ENCODE measurements around the gene DOCK2.
"Not testable (repeated sequence)": the region's sequence is repeated elsewhere in the genome, so short reads cannot be mapped to it uniquely, and the experiment has no call there.

DOCK2 gene

GRCh38 chr5:169637085-169637548 lies at the start of gene DOCK2:
TSS of gene DOCK2 (plus strand) at chr5:169637275. CDS start at chr5:169637327, 52 bp downstream.
- no peak for DNase-seq

GRCh38 chr5:169590602-169591001 lies 46.5 kb upstream of the DOCK2 start:
- no peak for DNase-seq

GRCh38 chr5:169591636-169592035 lies 45.4 kb upstream of the DOCK2 start:
- DNase-seq, result no peak

- DNase-seq, result no peak
These were observed 44.0 kb upstream of the DOCK2 start for GRCh38 chr5:169592937-169593650.

GRCh38 chr5:169595172-169595820 lies 41.8 kb upstream of the DOCK2 start:
- no peak for DNase-seq

- DNase-seq, result no peak
These were observed 37.6 kb upstream of the DOCK2 start for GRCh38 chr5:169599451-169599850.

GRCh38 chr5:169602535-169602934 lies 34.5 kb upstream of the DOCK2 start:
- no peak for DNase-seq

GRCh38 chr5:169606279-169606678 lies 30.8 kb upstream of the DOCK2 start:
- DNase-seq, result no peak

- no peak for DNase-seq
These were observed 29.2 kb upstream of the DOCK2 start for GRCh38 chr5:169607882-169608281.

- no peak for DNase-seq
These were observed 27.4 kb upstream of the DOCK2 start for GRCh38 chr5:169609716-169610115.

- DNase-seq, result no peak
These were observed 26.5 kb upstream of the DOCK2 start for GRCh38 chr5:169610606-169611005.

- no peak for DNase-seq
These were observed 21.5 kb upstream of the DOCK2 start for GRCh38 chr5:169615561-169615960.

- not testable (repeated sequence) for DNase-seq
These were observed 12.8 kb upstream of the DOCK2 start for GRCh38 chr5:169624307-169624706.

- DNase-seq, result no peak
These were observed 10.3 kb upstream of the DOCK2 start for GRCh38 chr5:169626779-169627178.

- DNase-seq, result no peak
These were observed 9.5 kb upstream of the DOCK2 start for GRCh38 chr5:169627551-169627950.

- no peak for DNase-seq
These were observed 8.2 kb upstream of the DOCK2 start for GRCh38 chr5:169628892-169629291.

GRCh38 chr5:169629847-169630548 lies 7.1 kb upstream of the DOCK2 start:
- no peak for DNase-seq

- no peak for DNase-seq
These were observed 5.7 kb upstream of the DOCK2 start for GRCh38 chr5:169631360-169631759.

- DNase-seq, result no peak
These were observed 4.1 kb upstream of the DOCK2 start for GRCh38 chr5:169632946-169633345.

GRCh38 chr5:169634606-169635005 lies 2.5 kb upstream of the DOCK2 start:
- no peak for DNase-seq

GRCh38 chr5:169635936-169636335 lies 1.1 kb upstream of the DOCK2 start:
- no peak for DNase-seq

- no peak for DNase-seq
These were observed 494 bp upstream of the DOCK2 start for GRCh38 chr5:169636477-169637084.

- DNase-seq, result no peak
These were observed 560 bp downstream of the DOCK2 start for GRCh38 chr5:169637549-169638121.
